Fibroblast of upper back skin (primary cell): ENCODE measurements around the gene WDR44.
"Not testable (repeated sequence)": the region's sequence is repeated elsewhere in the genome, so short reads cannot be mapped to it uniquely, and the experiment has no call there.

ENCODE experiments used
- DNase-seq: peaks from one replicate; pipeline ENCODE4 v3.0.0-alpha.2; 2013

The WDR44 gene, protein sequence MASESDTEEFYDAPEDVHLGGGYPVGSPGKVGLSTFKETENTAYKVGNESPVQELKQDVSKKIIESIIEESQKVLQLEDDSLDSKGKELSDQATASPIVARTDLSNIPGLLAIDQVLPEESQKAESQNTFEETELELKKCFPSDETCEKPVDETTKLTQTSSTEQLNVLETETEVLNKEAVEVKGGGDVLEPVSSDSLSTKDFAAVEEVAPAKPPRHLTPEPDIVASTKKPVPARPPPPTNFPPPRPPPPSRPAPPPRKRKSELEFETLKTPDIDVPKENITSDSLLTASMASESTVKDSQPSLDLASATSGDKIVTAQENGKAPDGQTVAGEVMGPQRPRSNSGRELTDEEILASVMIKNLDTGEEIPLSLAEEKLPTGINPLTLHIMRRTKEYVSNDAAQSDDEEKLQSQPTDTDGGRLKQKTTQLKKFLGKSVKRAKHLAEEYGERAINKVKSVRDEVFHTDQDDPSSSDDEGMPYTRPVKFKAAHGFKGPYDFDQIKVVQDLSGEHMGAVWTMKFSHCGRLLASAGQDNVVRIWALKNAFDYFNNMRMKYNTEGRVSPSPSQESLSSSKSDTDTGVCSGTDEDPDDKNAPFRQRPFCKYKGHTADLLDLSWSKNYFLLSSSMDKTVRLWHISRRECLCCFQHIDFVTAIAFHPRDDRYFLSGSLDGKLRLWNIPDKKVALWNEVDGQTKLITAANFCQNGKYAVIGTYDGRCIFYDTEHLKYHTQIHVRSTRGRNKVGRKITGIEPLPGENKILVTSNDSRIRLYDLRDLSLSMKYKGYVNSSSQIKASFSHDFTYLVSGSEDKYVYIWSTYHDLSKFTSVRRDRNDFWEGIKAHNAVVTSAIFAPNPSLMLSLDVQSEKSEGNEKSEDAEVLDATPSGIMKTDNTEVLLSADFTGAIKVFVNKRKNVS

DNA sequence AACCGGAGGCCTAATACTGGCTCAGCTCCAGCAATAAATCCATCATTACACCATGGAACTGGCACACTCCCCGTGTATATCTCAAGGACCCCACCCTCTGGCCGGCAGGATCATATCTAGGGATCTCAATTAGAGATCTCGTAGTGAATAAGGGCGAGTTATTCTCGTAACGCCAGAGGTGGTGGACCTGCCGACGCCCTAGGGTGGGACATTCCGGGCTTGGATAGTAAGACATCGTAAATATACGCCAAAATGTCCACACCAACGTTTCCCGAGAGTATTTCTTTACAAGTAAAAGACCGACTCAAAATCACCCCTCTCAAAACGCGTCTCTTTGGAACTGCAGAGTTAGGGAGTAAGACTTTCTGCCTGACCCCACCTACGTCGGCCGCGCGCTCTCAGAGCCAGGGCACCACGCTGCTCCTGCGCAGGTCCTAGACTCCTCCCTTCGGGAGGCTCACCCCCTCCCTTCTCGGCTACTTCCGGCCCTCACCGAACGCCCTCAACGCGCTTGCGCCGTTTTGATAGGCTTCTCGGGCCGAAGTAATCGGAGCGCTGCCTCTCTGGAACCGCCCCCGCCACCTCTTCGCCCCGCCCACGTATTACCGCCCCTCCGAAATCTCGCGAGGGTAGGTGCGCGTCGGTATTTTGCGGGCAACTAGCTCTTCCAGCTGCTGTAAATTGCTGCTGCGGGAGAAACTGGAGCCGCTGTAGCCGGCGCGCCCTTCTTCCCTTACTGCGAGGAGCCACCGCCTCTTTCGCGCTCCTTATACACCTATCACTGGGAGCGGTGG, at the start of gene WDR44:
TSS of gene WDR44 (plus strand) at position 643 of the 794 bp plus-strand sequence. CDS start 398 bp downstream, outside the sequence.
- DNase-seq, result peak; percentile 95

DNA sequence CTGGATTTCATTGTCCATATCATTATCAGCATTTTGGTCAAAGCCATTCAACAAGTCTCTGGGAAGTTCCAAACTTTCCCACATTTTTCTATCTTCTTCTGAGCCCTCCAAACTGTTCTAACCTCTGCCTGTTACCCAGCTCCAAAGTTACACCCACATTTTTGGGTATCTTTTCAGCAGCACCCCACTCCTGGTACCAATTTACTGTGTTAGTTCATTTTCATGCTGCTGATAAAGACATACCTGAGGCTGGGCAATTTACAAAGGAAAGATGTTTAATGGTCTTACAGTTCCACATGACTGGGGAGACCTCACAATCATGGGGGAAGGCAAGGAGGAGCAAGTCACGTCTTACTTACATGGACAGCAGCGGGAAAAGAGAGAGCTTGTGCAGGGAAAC, 40.1 kb upstream of the WDR44 start:
- not testable (repeated sequence) for DNase-seq

DNA sequence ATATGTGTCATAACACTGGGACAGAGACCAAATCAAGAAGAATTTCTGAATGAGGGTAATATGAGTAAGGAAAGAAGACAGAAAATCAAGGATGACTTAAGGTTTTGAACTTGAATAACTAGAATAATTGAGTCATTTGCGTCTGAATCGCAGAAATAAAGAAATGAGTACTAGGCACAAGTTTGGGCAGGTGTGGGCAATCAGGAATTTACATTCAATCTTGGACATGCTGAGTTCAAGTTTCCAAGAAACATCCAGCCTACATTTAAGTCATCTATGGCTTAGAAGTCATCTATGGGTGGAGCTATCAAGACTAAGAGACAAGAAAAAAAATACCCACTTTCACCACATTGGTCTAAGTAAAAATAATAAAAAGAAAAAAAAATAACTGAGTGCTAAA, 30.4 kb upstream of the WDR44 start:
- no peak for DNase-seq

DNA sequence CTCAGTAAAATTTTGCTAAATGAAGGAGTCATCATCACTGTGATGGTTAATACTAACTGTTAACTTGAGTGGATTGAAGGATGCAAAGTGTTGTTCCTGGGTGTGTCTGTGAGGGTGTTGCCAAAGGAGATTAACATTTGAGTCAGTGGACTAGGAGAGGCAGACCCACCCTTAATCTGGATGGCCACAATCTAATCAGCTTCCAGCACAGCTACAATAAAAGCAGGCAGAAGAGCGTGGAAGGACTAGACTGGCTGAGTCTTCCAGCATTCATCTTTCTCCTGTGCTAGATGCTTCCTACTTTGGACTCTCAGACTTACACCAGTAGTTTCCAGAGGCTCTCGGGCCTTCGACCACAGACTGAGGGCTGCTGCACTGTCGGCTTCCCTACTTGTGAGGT, 21.3 kb upstream of the WDR44 start:
- no peak for DNase-seq

DNA sequence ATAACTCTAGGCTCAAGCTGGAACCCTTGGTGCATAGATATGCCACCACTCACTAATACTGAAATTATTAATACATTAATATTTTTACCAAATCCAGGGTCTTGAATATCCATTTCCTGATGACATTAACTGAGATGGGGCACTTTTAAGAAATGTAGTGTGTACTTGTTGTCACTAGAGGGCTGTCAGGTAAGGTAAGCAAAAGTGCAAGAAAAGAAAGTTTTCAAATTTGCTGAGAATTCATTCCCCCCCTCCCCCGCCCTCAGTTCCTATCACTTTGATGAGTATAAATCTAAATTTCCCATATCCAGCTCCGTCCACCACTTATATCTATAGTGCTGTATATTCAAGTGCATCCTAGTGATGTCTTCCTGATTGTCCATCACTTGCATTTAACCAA, 20.5 kb upstream of the WDR44 start:
- no peak for DNase-seq

DNA sequence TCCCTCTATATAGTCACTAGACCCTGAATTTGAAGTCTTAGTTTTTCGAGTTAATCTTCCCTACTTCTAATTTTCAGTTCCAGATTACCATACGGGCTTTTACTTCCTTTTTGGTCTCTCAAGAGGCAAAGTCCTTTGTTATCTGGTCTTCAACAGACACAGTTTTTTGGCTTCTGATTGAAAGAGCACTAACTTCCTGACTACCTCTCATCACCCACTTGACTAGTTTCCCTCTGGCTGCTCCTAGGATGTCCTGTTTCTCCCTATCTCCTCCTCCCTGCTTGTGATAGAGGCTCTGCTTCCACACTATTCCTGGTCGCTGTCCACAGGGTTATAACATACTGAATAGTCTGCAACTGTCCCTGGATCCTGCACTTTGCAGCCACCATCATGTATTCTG, 16.7 kb upstream of the WDR44 start:
- no peak for DNase-seq

DNA sequence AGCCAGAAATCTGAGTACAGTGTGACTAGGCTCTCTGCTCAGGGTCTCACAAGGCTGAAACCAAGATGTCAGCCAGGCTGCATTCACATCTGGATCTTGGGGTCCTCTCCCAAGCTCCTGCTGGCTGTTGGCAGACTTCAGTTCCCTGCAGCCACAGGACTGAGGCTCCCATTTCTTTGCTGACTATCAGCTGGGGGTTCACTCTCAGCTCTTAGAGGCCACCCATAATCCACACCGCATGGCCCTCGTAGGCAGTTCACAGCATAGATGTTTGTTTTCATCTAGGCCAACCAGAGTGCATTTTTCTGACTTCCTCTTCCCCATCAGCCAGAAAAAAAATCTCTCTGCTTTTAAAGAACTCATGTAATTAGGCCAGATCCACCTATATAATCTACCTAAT, 8.2 kb upstream of the WDR44 start:
- DNase-seq, result no peak

DNA sequence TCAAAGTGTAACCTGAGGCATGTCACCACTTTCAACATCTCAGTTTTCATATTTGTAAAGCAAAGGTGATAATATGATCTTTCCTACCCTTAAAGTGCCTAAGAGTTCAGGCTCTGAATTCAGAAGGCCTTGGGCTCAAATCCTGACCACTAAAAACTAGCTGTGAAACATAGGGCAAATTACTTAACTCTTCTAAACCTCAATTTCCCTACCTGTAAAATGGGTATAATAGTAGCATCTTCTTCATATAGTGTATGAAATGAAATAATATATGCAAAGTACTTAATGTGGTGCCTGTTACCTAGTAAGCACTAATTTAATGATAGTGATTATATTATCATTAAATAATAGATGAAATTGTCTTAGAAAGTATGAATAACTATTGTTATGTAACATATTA, 7.0 kb upstream of the WDR44 start:
- DNase-seq, result no peak

DNA sequence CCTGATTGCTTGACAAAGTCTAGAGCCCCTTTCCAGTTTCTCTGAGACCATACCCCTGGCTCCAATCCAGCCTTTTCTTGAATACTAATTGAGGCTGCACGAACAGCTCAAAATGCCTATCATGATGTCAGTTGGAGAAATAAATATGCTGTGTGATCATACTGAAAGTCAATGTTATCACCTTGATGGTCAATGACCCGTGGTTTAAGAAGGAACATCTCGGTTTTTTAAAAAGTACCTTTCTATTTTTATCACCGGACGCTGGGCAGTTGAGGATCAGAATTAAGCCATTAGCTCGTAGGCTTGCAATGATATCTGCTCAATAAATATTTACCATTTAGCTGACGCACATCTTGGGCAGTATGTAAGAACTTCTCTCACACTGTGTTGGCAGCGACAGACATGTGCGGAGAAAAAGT, 852 bp upstream of the WDR44 start:
- no peak for DNase-seq

DNA sequence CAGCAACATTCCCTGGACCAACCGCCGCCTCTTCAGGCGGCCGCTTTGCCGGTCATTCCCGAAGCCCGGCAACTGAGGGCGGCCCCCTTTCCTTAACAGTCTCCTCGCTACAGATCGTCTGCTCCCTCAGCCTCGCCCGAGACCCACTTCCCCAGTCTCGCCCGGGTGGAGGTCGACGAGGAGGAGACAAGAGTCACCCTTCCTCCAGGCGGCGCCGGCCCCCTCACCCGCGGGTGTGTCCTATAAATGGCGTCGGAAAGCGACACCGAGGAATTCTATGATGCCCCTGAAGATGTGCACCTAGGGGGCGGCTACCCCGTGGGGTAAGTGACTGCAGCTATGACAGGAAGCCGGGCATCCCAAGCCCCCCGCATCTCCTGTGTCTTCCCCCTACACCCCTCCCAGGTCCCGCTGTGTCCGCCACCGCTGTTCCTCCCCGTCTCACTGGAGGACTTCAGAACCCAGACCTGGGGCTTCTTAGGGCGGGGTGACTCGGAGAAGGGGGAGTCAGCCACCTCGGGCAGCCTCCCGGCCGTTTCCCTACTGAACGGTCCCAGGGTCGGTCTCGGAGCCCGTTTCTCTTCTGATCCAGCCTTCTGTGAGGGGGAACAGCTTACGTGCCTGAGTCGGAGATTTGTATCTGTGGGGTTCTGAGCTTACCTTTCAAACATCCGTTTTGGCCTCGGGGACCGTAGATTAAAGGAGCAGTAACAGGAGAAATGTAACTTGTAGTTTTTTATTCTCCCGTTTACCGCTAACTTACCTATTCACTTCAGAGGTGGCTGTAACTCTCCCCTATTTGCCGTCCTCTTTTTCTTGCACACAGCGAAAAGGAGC, 570 bp downstream of the WDR44 start:
- no peak for DNase-seq

DNA sequence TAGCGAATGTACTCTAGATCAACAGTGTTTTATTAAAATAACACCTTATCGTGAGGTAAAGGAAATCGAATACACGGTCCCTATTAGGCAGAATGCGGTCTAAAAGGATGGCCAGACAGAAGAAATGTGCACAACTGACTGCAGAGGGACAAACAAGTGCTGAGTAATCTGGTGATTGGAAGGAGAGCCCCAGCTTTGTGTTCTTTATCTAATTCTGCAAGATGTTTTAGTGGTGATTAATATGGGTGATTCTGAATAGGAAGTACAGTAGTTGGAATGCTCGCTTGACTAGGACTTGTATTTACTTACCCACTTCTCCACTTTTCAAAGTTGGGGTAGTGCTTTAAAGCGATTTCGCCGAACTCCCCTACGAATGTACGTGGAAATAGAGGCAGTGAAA, 1.2 kb downstream of the WDR44 start:
- peak; percentile 45 for DNase-seq

DNA sequence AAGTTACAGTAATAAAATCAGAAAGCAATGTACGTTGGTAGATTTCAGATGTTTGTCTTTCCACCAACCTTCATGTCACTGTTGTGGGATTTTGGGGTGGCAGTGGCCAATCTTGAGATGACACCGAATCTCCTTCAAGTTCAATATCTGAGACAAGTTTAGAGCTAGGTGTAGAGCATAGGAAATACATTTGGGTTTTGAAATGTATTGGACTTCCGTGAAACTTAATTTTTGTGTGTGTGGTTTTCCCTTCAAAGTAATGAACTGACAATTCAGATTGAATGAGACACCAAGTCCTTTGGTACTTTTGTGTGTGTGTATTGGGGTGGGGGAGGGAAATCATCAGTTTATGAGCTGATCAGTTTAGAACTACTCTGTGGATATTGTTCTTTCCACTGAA, 1.8 kb downstream of the WDR44 start:
- no peak for DNase-seq

DNA sequence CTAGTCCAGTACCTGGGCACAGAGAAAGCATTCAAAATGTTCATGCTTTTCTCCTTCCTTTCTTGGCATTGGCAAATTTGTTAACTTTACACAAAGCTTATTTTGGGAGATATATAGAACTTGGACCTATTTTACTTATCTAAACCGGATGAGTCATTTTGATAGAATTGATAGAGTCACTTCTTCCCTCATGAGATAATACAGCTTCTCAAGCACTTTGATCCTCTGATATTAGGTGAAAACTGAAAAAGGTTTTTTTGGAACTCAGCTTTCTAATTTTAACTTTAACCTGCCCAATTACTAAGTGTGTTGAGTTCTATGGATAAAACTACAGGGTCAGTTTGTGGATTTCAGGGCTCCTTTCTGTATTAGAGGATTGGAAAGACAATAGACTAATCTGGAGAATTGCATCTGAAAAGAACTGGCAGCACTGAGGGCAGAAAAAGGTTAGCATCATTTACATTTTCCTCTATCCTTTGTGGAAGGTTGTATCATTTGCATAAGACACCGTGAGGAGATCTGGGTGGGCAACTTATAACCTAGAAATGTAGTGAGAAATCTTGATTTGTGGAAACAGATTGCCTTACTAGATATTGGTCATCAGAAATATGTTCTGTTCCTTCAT, 2.4 kb downstream of the WDR44 start:
- no peak for DNase-seq

DNA sequence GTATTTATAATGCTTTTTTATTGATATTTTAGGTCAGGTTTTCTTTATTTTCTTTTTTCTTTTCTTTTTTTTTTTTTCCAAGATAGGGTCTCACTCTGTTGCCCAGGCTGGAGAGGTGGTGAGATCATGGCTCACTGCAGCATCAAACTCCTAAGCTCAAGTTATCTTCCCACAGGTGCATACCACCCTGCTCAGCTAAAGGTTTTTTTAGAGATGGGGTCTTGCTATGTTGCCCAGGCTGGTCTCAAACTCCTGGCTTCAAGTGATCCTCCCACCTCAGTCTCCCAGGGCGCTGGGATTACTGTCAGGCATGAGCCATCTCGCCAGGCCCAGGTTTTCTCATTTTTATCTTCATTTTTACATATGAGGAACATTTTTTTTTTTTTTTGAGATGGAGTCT, 3.3 kb downstream of the WDR44 start:
- DNase-seq, result no peak

DNA sequence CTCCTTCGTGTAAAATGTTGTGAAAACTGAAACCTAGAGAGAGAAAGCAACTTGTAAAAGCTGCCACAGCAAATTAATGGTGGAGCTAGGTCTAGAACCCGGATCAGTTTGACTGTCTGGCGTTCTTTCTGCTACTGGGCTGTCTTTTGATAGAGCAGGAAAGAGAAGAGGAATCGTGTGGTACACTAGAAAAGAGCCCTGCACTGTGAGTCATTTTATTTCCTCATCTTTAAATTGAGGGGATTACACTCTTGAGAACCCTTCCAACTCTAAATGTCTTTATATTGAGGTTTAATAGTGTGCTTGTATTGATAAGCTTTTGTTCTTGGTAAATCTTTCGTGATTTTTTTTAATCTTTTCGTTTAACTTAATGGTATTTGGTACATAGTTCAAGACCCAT, 4.3 kb downstream of the WDR44 start:
- DNase-seq, result peak; percentile 20

DNA sequence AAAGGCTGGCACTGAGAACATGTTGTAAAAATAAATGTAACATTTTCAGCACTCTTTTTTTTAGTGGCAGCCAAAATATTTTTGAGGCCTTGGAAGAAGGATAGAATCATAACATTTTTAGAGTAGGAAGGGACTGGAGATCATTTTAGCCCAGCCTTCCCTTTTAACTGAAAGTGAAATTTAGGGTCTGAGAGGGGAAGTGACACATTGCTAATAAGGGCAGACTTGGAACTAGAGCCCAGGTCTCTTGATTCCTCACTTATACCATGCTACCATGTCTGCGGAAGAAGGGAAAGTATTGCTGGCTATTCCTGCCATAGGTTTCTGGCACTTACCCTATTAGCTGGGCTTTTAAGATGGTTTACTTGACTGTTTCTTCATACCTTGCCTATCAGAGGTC, 4.8 kb downstream of the WDR44 start:
- no peak for DNase-seq

DNA sequence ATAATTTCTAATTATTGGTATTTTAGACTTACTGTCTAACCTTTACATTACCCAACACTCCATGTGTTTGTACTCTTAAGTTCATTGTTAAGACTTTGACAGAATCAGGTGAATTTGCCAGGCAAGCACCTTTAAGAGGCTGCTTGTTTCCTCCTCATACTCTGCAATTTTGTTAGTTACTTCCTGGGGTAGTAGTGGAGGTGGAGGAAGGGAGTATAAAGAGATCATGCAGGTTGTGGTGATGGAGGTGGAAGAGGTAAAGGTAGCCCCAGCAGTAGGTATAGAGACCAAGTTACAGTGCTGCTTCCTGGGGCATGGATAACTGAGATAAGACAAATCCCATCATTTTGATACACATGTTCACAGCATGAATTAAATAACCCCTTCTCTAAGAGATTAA, 6.7 kb downstream of the WDR44 start:
- DNase-seq, result no peak

DNA sequence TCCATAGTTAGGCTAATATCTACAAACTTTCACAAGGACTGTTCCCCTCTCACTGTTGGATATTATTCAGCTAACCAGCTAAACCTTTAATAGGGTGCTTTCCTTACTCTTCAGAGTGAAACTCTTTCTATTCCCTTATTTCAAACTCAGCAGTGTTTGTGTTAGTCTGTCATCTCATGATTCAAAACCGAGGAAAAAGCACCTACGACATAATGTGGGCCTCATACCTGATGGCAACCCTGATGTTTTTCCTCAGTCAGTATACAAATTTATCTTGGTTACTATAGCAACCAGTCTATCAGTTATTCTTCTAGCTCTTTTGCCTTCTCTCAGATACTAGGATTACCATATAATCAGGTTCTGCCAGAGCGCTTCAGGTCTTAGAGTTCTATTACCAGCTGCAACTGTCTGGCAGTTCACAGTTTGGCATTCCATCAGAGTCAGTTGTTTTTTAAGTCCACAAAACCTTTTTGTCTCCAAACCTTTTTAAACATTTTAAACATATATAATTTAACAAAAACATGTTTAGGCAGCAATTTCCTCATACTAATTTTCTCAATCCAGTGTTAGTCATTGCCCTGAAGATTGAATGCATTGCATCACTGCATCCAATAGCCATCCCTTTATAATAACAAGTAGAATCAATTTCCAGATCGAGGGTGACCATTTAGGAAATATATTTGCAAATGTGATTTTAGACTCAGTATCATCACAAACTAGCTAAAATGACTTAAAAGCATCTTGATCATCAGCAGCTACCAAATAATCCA, 7.4 kb downstream of the WDR44 start:
- DNase-seq, result no peak

DNA sequence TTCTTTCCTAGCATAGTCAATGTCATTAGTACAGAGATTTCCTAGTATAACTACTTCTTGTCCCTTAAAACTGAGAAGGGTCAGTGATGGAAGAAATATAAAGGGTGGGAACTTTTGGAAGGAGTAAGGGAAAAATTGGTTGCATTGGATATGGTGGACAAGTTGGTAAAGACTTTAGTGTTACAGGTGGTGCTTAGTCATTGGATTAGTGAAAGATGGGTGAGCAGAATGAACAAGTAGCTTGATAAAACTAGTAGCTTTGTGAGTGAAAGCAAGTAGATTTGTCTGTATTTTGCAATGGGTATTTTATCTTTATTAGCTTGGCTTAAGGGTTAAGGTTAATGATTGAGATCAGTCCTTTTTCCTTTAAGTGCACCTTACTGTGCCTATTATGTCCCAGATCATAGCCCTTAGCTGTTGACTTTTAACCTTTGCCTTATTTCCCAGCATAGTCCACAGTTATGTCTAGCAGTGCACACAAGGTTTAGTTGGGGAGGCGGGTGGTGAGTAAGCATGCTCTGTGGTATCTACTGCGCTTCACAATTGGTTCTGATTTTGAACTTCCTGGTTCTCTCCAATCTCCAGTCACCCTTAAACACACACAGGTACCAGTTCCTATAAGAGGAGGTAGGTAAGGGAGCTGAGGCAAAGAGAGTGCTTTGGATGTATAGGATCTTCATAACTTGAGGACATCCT, 9.5 kb downstream of the WDR44 start:
- DNase-seq, result no peak

DNA sequence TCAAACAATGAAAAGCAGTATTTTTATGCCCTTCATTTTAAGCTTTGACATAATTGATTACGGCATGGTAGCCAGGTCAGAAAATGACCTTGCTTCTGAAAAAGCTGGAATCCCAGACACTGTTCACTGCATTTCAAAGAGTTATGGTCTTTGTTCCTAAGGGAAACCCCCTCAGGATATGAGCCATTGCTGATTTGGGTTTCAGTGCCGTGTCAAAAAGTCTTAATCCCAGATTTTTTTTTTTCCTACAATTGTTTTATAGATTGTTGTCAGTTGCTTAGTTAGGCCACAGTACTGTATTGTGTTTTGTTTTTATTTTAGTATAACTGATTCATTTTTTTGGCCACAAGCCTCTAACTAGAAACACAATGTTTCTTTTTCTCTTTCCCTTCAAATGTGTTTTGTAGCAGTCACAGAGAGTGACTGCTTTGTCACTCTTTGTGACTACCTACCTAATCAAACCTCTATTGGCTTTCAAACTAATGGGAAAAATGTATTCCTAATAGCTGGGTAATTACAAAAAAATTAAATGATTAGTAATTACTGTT, 10.3 kb downstream of the WDR44 start:
- DNase-seq, result no peak
